ENCODE measurements around the gene ZACN.

DNA sequence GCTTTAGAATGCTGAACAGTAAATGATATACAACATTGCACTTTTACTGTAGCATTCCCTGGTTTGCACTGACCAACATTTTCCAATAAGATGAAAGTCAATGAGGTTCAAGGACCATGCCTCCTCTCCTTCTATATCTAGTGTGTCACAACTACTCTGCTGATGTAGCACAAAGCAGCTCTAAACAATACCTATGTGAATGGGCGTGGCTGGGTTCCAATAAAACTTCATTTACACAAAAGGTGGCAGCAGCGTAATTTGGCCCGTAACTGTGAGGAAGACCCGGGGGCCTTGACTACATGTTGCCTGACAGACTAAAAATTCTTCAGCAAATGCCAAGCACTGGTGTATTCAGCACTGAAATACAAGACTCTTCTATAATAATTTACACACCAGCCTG lies 13.2 kb upstream of the ZACN start:
- TF ChIP-seq, protein P1, sequence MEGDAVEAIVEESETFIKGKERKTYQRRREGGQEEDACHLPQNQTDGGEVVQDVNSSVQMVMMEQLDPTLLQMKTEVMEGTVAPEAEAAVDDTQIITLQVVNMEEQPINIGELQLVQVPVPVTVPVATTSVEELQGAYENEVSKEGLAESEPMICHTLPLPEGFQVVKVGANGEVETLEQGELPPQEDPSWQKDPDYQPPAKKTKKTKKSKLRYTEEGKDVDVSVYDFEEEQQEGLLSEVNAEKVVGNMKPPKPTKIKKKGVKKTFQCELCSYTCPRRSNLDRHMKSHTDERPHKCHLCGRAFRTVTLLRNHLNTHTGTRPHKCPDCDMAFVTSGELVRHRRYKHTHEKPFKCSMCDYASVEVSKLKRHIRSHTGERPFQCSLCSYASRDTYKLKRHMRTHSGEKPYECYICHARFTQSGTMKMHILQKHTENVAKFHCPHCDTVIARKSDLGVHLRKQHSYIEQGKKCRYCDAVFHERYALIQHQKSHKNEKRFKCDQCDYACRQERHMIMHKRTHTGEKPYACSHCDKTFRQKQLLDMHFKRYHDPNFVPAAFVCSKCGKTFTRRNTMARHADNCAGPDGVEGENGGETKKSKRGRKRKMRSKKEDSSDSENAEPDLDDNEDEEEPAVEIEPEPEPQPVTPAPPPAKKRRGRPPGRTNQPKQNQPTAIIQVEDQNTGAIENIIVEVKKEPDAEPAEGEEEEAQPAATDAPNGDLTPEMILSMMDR (conservative IDR thresholded peaks at IDR 0.05; ENCODE audit: low read length) = no peak
- no peak for TF ChIP-seq EZH2phosphoT487 (IDR thresholded peaks at IDR 0.05; ENCODE audit: borderline replicate concordance)

Measured in Loucy (cell line).